IMR-90 (cell line): ENCODE results near the gene UPK1B.

Experiments used
- BHLHE40 ChIP-seq: fragments of 150-350 bp; IDR thresholded peaks from 2 replicates; pipeline ENCODE4 v1.6.1; 2016; ENCODE audit warnings: mild to moderate bottlenecking, low read depth, low read length
- CEBPB ChIP-seq: IDR thresholded peaks from 2 replicates; pipeline ENCODE4 v1.6.1; 2012; ENCODE audit warnings: low read depth, low read length, improper control_type of control experiment
- CTCF ChIP-seq: conservative IDR thresholded peaks from 2 replicates; pipeline ENCODE4 v1.5.1; 2012; ENCODE audit warnings: mild to moderate bottlenecking, low read depth, low read length, improper control_type of control experiment
- ELK1 ChIP-seq: fragments of 150-350 bp; IDR thresholded peaks from 2 replicates; pipeline ENCODE4 v1.6.1; 2016; ENCODE audit warnings: low read depth, mild to moderate bottlenecking, low read length, moderate library complexity, borderline replicate concordance
- FOS ChIP-seq: fragments of 150-350 bp; IDR thresholded peaks from 2 replicates; pipeline ENCODE4 v1.6.1; 2016; ENCODE audit warnings: low read depth, low read length
- MAFK ChIP-seq: IDR thresholded peaks from 2 replicates; pipeline ENCODE4 v1.6.1; 2012; ENCODE audit warnings: low read depth, low read length, improper control_type of control experiment
- MAZ ChIP-seq: IDR thresholded peaks from 2 replicates; pipeline ENCODE4 v1.6.1; 2012; ENCODE audit warnings: low read depth, mild to moderate bottlenecking, low read length, improper control_type of control experiment, moderate library complexity, borderline replicate concordance
- MXI1 ChIP-seq: IDR thresholded peaks from 2 replicates; pipeline ENCODE4 v1.6.1; 2012; ENCODE audit warnings: low read depth, mild to moderate bottlenecking, low read length, moderate library complexity, borderline replicate concordance
- POLR2A ChIP-seq: IDR thresholded peaks from 2 replicates; pipeline ENCODE4 v1.6.1; 2012; ENCODE audit warnings: mild to moderate bottlenecking, low read depth, low read length
- RAD21 ChIP-seq: IDR thresholded peaks from 2 replicates; pipeline ENCODE4 v1.6.1; 2012; ENCODE audit warnings: low read length, improper control_type of control experiment
- RCOR1 ChIP-seq: IDR thresholded peaks from 2 replicates; pipeline ENCODE4 v1.6.1; 2012; ENCODE audit warnings: mild to moderate bottlenecking, low read length, improper control_type of control experiment; ENCODE audit not compliant: insufficient replicate concordance
- RFX5 ChIP-seq: IDR thresholded peaks from 2 replicates; pipeline ENCODE4 v1.8.0; 2012; ENCODE audit warnings: low read depth, mild to moderate bottlenecking, low read length, moderate library complexity
- SMC3 ChIP-seq: fragments of 150-350 bp; IDR thresholded peaks from 2 replicates; pipeline ENCODE4 v1.6.1; 2016; ENCODE audit warnings: low read depth, mild to moderate bottlenecking, antibody characterized with exemption, low read length, moderate library complexity
- USF2 ChIP-seq: fragments of 150-350 bp; IDR thresholded peaks from 2 replicates; pipeline ENCODE4 v1.6.1; 2017; ENCODE audit warnings: mild to moderate bottlenecking, antibody characterized with exemption, low read length, low read depth

GRCh38 chr3:119195911-119196310 lies 22.5 kb downstream of the UPK1B start:
- TF ChIP-seq CTCF, result no peak
- no peak for TF ChIP-seq RFX5
- TF ChIP-seq SMC3, result no peak
- no peak for TF ChIP-seq USF2
- peak; percentile 31; the same call in 1 of the 2 replicates for TF ChIP-seq CEBPB
- TF ChIP-seq RCOR1, result no peak
- TF ChIP-seq POLR2A, result no peak
- TF ChIP-seq FOS, result no peak
- TF ChIP-seq BHLHE40, result no peak
- no peak for TF ChIP-seq MAZ
- no peak for TF ChIP-seq MXI1
- TF ChIP-seq MAFK, result no peak
- TF ChIP-seq ELK1, result no peak
- no peak for TF ChIP-seq RAD21
